Stimulated activated CD4-positive, alpha-beta T cell treated with anti-CD3 and anti-CD28 coated beads, Interleukin-12 subunit alpha, Interleukin-12 subunit beta, amount 100 ng/mL, for 24 hours (primary cell): ENCODE results near the gene USP9X.
"Not testable (repeated sequence)": the region's sequence is repeated elsewhere in the genome, so short reads cannot be mapped to it uniquely, and the experiment has no call there.

ENCODE experiments used
- DNase-seq, 2 experiments: peaks; one replicate each; pipeline ENCODE4 v3.0.0-alpha.2; 2020; ENCODE audit warnings: low read depth in 2 of 2

The USP9X gene

DNA sequence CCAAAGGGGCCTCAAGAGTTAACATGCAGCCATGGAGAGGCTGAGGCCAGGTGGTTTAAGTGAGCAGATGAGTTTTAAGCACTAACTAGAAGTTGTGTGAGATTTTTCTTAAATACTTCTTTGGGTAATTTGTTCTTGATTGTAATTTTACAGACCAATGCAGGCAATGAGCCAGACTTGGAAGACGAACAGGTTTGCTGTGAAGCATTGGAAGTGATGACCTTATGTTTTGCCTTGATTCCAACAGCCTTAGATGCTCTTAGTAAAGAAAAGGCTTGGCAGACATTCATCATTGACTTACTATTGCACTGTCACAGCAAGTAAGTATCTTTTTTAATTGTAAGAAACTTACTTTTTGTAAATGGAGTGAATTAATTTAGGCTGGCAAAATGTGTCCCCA lies 103.9 kb downstream of the USP9X start:
- DNase-seq, result no peak

- no peak for DNase-seq
Observed at GRCh38 chrX:41192880-41193279, 107.6 kb downstream of the USP9X start.

GRCh38 chrX:41198410-41198809 lies 113.2 kb downstream of the USP9X start:
- no peak for DNase-seq

- no peak for DNase-seq
Observed at GRCh38 chrX:41200785-41201184, 115.5 kb downstream of the USP9X start.

DNA sequence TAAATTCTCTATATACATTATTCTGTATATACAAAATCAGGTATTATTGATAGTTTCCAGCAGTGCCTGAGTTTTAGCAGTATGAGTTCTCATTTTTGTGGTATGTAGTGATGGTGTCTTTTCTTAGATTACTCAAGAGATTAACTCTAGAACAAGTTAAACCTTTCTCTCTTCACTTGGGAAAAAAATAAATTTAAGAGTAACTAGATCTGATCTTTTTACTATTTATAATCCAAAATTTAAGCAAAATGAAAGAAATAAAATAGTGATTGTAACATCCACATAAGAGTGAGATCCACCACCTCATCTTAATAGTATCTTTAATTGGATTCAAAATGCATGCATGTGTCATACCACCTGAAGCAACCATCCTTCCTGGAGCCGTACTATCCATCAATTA lies 124.6 kb downstream of the USP9X start:
- DNase-seq, result no peak

DNA sequence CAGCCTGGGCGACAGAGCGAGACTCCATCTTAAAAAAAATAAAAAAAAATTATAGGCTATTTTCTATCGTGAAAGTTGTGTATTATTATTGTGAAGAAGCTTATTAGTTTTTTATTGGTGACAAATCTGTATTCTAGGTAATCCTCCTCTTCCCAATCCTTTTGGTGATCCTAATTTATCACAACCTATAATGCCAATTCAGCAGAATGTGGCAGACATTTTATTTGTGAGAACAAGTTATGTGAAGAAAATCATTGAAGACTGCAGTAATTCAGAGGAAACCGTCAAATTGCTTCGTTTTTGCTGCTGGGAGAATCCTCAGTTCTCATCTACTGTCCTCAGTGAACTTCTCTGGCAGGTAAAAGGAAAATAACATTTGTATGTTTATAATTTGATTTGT lies 139.4 kb downstream of the USP9X start:
- DNase-seq, result no peak

- no peak for DNase-seq
Observed at GRCh38 chrX:41233988-41234387, 148.7 kb downstream of the USP9X start.

DNA sequence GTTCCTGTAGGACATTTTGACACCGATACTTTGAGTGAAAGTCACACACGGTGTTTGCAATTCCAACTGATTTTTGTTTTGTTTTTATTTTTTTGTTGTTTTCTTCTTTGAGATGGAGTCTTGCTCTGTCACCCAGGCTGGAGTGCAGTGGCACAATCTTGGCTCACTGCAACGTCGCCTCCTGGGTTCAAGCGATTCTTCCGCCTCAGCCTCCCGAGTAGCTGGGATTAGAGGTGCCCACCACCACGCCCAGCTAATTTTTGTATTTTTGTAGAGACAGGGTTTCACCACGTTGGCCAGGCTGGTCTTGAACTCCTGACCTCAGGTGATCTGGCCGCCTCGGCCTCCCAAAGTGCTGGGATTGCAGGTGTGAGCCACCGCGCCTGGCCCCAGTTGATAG lies 149.2 kb downstream of the USP9X start:
- not testable (repeated sequence) for DNase-seq

- no peak for DNase-seq
Observed at GRCh38 chrX:41234962-41235361, 149.7 kb downstream of the USP9X start.

- no peak for DNase-seq
Observed at GRCh38 chrX:41236629-41237028, 151.4 kb downstream of the USP9X start.

DNA sequence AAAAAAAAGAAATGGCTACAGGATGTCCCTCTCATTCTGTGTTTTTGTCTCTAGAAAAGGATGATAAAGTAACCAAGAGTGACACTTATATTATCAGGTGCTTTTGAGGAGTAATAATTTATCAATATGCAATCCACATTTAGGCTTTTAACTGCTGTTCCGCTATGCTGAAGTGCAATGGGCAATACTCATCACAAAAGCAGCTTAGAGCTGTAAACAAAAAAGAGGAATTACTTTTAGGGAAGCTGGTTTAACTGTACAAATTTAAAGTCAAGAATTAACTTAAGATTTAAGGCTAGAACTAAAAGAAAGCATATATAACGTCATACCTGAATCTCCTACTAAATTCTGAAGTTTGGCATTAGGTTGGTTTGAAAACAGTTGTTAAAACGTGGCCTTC lies 155.3 kb downstream of the USP9X start:
- DNase-seq, result no peak

DNA sequence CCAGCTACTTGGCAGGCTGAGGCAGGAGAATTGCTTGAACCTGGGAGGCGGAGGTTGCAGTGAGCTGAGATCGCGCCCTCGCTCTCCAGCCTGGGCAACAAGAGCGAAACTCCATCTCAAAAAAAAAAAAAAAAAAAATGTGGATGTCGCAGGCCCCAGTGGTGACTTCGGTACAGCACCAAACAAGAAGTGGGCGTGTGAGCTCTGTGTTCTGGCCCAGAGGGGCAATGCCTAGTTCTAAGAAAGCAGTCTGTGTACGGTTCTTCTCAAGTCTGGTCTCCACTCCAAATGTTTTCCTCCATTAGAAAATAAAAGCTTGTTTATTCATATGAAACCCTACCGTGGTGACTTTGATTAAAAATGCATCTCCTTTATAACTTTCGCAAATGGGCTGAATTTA lies 156.7 kb downstream of the USP9X start:
- no peak for DNase-seq

DNA sequence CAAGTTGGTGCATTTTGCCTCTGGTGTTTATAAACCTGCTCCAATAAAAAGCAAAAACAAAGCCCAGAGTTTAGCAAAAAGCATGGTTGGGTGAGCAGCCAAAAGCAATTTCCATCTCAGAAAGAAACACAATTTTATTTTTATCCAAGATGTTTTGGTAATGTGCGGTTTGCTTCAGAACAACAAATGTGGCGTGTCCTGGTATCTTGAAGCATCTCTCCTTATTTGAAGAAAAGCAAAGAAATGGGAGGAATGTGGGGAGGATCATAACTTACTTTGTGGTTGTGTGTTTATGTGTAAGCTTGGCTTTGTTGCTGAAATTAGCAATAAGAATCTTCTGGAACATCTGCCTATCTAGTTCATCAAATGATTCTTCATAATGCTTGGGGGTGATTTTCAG lies 160.4 kb downstream of the USP9X start:
- no peak for DNase-seq

DNA sequence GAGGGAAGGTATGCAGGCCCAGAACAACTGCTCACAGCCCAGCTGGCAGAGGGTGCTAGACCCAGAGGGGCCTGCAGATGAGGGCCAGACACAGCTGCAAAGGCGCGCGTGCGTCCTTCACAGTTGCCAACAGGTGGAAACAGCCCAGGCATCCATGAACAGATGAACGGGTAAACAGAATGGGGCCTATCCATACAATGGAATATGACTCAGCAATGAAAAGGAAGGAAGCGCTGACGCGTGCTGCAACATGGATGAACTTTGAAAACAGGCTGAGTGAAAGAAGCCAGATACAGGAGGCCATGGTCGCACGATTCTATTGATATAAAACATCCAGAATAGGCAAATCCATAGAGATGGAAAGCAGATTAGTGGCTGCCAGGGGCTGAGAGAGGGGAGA lies 165.6 kb downstream of the USP9X start:
- no peak for DNase-seq

DNA sequence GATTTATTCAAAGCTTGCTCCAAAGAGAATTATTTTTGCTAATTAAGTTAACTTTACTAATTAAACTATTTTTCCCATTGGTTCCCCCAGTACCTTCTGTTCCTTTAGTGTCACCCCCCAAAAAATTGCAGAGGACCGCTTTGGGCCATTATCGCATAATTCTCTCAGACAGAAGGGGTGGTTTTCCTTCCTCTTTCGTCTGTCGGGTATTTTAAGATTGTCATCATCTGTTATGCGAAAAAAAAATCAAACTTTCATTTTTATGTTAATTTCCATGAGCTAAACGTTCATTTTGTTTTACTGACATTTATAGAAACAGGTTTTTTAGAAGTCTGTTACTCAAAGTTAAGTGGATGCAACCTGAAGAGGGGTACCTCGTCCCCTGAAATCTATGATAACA lies 172.6 kb downstream of the USP9X start:
- DNase-seq, result no peak

GRCh38 chrX:41258226-41258625 lies 173.0 kb downstream of the USP9X start:
- DNase-seq, result no peak

- DNase-seq, result no peak
Observed at GRCh38 chrX:41258871-41259270, 173.6 kb downstream of the USP9X start.

DNA sequence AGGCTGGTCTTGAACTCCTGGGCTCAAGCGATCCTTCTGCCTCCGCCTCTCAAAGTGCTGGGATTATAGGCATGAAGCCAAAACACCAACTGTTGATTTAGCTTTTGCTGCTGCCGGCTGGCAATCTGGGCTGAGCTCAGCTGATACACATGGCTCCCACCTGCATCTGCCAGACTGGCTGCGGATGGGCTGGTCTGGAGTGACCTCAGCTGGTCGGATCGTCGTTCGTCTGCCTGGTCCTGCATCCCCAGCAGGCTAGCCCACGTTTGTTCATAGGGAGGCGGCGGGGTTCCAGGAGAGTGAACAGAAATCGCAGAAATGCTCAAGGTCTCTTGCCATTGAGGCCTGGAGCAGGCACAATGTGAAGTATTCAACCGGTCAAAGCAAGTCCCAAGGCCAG lies 174.3 kb downstream of the USP9X start:
- DNase-seq, result no peak

- peak; percentile 31 to 35 for DNase-seq
Observed at GRCh38 chrX:41265615-41266014, 180.4 kb downstream of the USP9X start.

- no peak for DNase-seq
Observed at GRCh38 chrX:41273638-41274037, 188.4 kb downstream of the USP9X start.

GRCh38 chrX:41275661-41276609 lies 190.7 kb downstream of the USP9X start:
- peak; percentile 14 to 39 for DNase-seq

DNA sequence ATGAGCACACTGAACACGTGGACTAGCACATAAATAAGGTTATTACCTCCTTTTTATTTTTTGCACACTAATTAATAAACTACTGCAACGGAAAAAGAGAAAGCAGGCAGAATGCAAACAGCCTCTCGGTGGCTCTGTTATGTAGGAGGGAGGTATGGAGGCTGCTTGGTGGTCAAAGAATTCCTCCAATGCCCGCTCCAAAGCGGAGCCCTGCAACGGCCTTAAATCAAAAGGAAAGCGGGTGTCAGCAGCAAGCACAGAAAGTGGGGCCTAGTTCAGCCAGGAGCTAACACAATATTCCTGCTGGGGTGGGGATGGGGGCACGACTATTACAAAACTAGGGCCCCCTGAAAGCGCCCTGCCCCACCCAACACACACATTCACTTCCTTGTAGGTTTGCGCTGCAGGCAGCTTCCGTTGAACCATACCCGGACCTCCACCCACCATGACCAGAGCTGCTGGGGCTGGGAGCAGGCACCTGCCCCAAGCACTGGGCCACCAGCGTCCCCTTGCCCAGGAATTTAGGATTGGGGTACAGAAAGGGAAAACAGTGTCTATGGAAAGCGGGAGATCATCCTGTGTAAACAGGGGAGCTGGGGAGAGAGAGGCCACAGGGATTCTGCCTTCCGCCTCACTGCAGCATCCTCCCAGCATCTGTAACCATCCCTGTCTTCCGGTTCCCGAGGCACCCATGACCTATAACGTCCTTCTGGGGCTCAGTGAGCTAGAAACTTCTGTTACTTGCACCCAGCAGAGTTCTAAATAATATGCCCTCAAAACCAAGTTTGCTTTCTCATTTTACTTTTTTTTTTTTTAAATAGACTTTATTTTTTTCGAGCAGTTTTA lies 191.6 kb downstream of the USP9X start:
- no peak for DNase-seq

DNA sequence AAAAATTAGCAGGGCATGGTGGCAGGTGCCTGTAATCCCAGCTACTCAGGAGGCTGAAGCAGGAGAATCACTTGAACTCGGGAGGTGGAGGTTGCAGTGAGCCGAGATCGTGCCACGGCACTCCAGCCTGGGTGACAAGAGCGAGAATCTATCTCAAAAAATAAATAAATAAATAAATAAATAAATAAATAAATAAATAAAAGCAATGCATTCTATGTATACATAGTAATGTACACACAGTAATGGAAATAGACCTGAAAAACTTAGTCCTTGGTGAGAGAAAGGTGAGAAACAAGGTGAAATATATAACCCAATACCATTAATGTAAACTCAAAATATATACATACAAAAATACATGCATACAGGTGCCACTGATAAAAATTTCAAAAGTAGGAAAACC lies 197.1 kb downstream of the USP9X start:
- DNase-seq, result not testable (repeated sequence)
